Adrenal gland (tissue), 5 donors: ENCODE results near the gene MAGEB17.

Experiments
- CTCF ChIP-seq, 6 experiments: fragments of 450-650 bp in 4 of 6; fragments of 200-600 bp in 2 of 6; sonication (generic) in 1 of 6; IDR thresholded peaks; 1 replicate in 5 of 6; 2 replicates in 1 of 6; pipeline versions ENCODE4 v1.5.1 to v1.8.0; 2016 to 2021; ENCODE audit warnings: antibody characterized with exemption in 6 of 6, mild to moderate bottlenecking in 2 of 6, moderate library complexity in 1 of 6
- POLR2A ChIP-seq, 2 donors: fragments of 450-650 bp; IDR thresholded peaks; one replicate each; pipeline ENCODE4 v1.6.1; 2017; ENCODE audit warnings: antibody characterized with exemption in 2 of 2, mild to moderate bottlenecking in 2 of 2, moderate library complexity in 1 of 2
- donor health status: DM: no; HTN: no; CAD: no.

GRCh38 chrX:16162391-16162790, 4.9 kb upstream of the MAGEB17 start:
- no peak for TF ChIP-seq CTCF (IDR thresholded peaks at IDR 0.05)
- TF ChIP-seq POLR2A (IDR thresholded peaks at IDR 0.05) = no peak
